Cardiac septum (tissue), 1 donor: ENCODE data around the gene RHOJ. TPM values are rescaled to one million over a fixed set of nuclear protein-coding genes. Genes with fewer than 3 reads are reported as not detected.

Experiments used
- DNase-seq: peaks from one replicate; pipeline ENCODE4 v3.0.0-alpha.2; 2020; ENCODE audit warnings: low spot score
- intact Hi-C: fragments of 100-400 bp; cut with DNase I; formaldehyde crosslinking; loops from one replicate; pipeline ENCODE4 v1.14.0; 2022
- total RNA-seq: library from RNA; stranded (reverse); fragmentation: NEBNext Ultra II Directional; extraction: Animal tissue kit (Norgen Biotek cat#: 25700); gene quantifications from one replicate; pipeline ENCODE4 v1.2.1, GENCODE V29; 2021
- donor health status: DM: no; HTN: no; CAD: no.

RHOJ gene
- total RNA-seq, 1 donor from 2014 or later = 14.7 TPM

- DNase-seq = peak; percentile 86
- intact Hi-C loops = loop anchor here (1.0 kb wide), 1 partner anchor 21 kb away; no protein-coding TSS in a partner anchor
These were observed 431 bp upstream of the RHOJ start for GRCh38 chr14:63203618-63204406.

- no peak for DNase-seq
- intact Hi-C loops = no loop called here
These were observed 867 bp downstream of the RHOJ start for GRCh38 chr14:63205044-63205575.

GRCh38 chr14:63205866-63206265 is 1.6 kb downstream of the RHOJ start:
- DNase-seq = no peak
- intact Hi-C loops = no loop called here

- no peak for DNase-seq
- intact Hi-C loops = no loop called here
These were observed 4.9 kb downstream of the RHOJ start for GRCh38 chr14:63209160-63209559.

- intact Hi-C loops = no loop called here
- no peak for DNase-seq
These were observed 6.6 kb downstream of the RHOJ start for GRCh38 chr14:63210812-63211211.

GRCh38 chr14:63212209-63212608 is 8.0 kb downstream of the RHOJ start:
- intact Hi-C loops = no loop called here

GRCh38 chr14:63212776-63213500 is 8.7 kb downstream of the RHOJ start:
- intact Hi-C loops = no loop called here
- no peak for DNase-seq

More at GRCh38 chr14:63212209-63212608, 8.0 kb downstream of the RHOJ start:
- DNase-seq = no peak

- no peak for DNase-seq
- intact Hi-C loops = no loop called here
These were observed 10.4 kb downstream of the RHOJ start for GRCh38 chr14:63214417-63215196.

- intact Hi-C loops = no loop called here
- no peak for DNase-seq
These were observed 16.3 kb downstream of the RHOJ start for GRCh38 chr14:63220526-63220925.

- no peak for DNase-seq
- intact Hi-C loops = no loop called here
These were observed 19.4 kb downstream of the RHOJ start for GRCh38 chr14:63223596-63223995.

GRCh38 chr14:63224196-63224595 is 20.0 kb downstream of the RHOJ start:
- DNase-seq = no peak
- intact Hi-C loops = no loop called here

- intact Hi-C loops = no loop called here
- DNase-seq = no peak
These were observed 24.0 kb downstream of the RHOJ start for GRCh38 chr14:63228217-63228616.

GRCh38 chr14:63229330-63230059 is 25.3 kb downstream of the RHOJ start:
- intact Hi-C loops = no loop called here
- no peak for DNase-seq

GRCh38 chr14:63231766-63232165 is 27.5 kb downstream of the RHOJ start:
- DNase-seq = no peak

GRCh38 chr14:63237791-63238190 is 33.5 kb downstream of the RHOJ start:
- intact Hi-C loops = no loop called here
- no peak for DNase-seq

More at GRCh38 chr14:63231766-63232165, 27.5 kb downstream of the RHOJ start:
- intact Hi-C loops = no loop called here

GRCh38 chr14:63240221-63240620 is 36.0 kb downstream of the RHOJ start:
- intact Hi-C loops = no loop called here
- DNase-seq = no peak

- no peak for DNase-seq
These were observed 36.9 kb downstream of the RHOJ start for GRCh38 chr14:63241096-63241495.

GRCh38 chr14:63243646-63244045 is 39.4 kb downstream of the RHOJ start:
- intact Hi-C loops = no loop called here
- DNase-seq = no peak

More at GRCh38 chr14:63241096-63241495, 36.9 kb downstream of the RHOJ start:
- intact Hi-C loops = no loop called here

- intact Hi-C loops = no loop called here
- no peak for DNase-seq
These were observed 41.6 kb downstream of the RHOJ start for GRCh38 chr14:63245893-63246292.
